Measurements from ENCODE around the gene DSC3.

- no peak for TF ChIP-seq CTCF (conservative IDR thresholded peaks at IDR 0.05; ENCODE audit: low read depth in 2 of 2)
- TF ChIP-seq EZH2phosphoT487 (IDR thresholded peaks at IDR 0.05; ENCODE audit: unreplicated experiment), result no peak
- no peak for TF ChIP-seq EZH2 (IDR thresholded peaks at IDR 0.05; ENCODE audit: low read depth, unreplicated experiment)
- TF ChIP-seq, protein P1, sequence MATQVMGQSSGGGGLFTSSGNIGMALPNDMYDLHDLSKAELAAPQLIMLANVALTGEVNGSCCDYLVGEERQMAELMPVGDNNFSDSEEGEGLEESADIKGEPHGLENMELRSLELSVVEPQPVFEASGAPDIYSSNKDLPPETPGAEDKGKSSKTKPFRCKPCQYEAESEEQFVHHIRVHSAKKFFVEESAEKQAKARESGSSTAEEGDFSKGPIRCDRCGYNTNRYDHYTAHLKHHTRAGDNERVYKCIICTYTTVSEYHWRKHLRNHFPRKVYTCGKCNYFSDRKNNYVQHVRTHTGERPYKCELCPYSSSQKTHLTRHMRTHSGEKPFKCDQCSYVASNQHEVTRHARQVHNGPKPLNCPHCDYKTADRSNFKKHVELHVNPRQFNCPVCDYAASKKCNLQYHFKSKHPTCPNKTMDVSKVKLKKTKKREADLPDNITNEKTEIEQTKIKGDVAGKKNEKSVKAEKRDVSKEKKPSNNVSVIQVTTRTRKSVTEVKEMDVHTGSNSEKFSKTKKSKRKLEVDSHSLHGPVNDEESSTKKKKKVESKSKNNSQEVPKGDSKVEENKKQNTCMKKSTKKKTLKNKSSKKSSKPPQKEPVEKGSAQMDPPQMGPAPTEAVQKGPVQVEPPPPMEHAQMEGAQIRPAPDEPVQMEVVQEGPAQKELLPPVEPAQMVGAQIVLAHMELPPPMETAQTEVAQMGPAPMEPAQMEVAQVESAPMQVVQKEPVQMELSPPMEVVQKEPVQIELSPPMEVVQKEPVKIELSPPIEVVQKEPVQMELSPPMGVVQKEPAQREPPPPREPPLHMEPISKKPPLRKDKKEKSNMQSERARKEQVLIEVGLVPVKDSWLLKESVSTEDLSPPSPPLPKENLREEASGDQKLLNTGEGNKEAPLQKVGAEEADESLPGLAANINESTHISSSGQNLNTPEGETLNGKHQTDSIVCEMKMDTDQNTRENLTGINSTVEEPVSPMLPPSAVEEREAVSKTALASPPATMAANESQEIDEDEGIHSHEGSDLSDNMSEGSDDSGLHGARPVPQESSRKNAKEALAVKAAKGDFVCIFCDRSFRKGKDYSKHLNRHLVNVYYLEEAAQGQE (IDR thresholded peaks at IDR 0.05; ENCODE audit: unreplicated experiment), result no peak
- no peak for TF ChIP-seq CREB1 (CRISPR knock-in tag; IDR thresholded peaks at IDR 0.05; ENCODE audit: low read depth)
- TF ChIP-seq POLR2AphosphoS5 (IDR thresholded peaks at IDR 0.05; ENCODE audit: low read depth), result no peak
- no peak for TF ChIP-seq ZNF114 (CRISPR knock-in tag; IDR thresholded peaks at IDR 0.05)
- no peak for TF ChIP-seq ETS1 (IDR thresholded peaks at IDR 0.05)
- TF ChIP-seq ZNF331 (CRISPR knock-in tag; IDR thresholded peaks at IDR 0.05; ENCODE audit: low read depth), result no peak
- no peak for TF ChIP-seq JUNB (IDR thresholded peaks at IDR 0.05; ENCODE audit: unreplicated experiment)
- no peak for TF ChIP-seq STAT1 (IDR thresholded peaks at IDR 0.05; ENCODE audit: unreplicated experiment)
Observed at GRCh38 chr18:30985753-30986152, 56.8 kb downstream of the DSC3 start.

Measured in GM23338 (cell line).